OCI-LY1 (cell line): ENCODE data around the gene TRIM25.

Source experiments
- H2AFZ ChIP-seq: fragments of 200-600 bp; sonication (generic), shearing (Covaris generic); 2 replicates; pipeline ENCODE4 v1.6.0; 2014; ENCODE audit warnings: antibody characterized with exemption, mild to moderate bottlenecking, low read length
- H3F3A ChIP-seq: fragments of 200-600 bp; sonication (generic), shearing (Covaris generic); 2 replicates; pipeline ENCODE4 v1.6.0; 2014; ENCODE audit warnings: mild to moderate bottlenecking, antibody characterized with exemption, low read length, moderate library complexity; ENCODE audit not compliant: insufficient read depth
- H3K27ac ChIP-seq: fragments of 200-600 bp; sonication (generic); 2 replicates; pipeline ENCODE4 v1.5.1; 2014; ENCODE audit warnings: low read length, mixed run types, mild to moderate bottlenecking, low read depth; ENCODE audit not compliant: poor library complexity, severe bottlenecking
- H3K27me3 ChIP-seq: fragments of 200-600 bp; sonication (generic); 2 replicates; pipeline ENCODE4 v1.6.0; 2014; ENCODE audit warnings: antibody characterized with exemption, mild to moderate bottlenecking, low read length, moderate library complexity; ENCODE audit not compliant: insufficient read depth
- H3K36me3 ChIP-seq: fragments of 200-600 bp; sonication (generic); 2 replicates; pipeline ENCODE4 v1.6.1; 2014; ENCODE audit warnings: mild to moderate bottlenecking, antibody characterized with exemption, low read length, moderate library complexity, mixed read lengths; ENCODE audit not compliant: insufficient read depth
- H3K4me1 ChIP-seq: fragments of 200-600 bp; sonication (generic); 2 replicates; pipeline ENCODE4 v1.5.1; 2014; ENCODE audit warnings: mild to moderate bottlenecking, low read length, moderate library complexity; ENCODE audit not compliant: insufficient read depth, severe bottlenecking
- H3K4me2 ChIP-seq: fragments of 200-600 bp; sonication (generic), shearing (Covaris generic); 2 replicates; pipeline ENCODE4 v1.6.1; 2014; ENCODE audit warnings: low read length
- H3K4me3 ChIP-seq: fragments of 200-600 bp; sonication (generic); 2 replicates; pipeline ENCODE4 v1.5.1; 2014; ENCODE audit warnings: low read length, low read depth, mild to moderate bottlenecking, mixed read lengths; ENCODE audit not compliant: poor library complexity, severe bottlenecking
- H3K79me2 ChIP-seq: fragments of 200-600 bp; shearing (Covaris generic); 2 replicates; pipeline ENCODE4 v1.6.1; 2016; ENCODE audit warnings: mixed run types, low read length, mixed read lengths; ENCODE audit not compliant: insufficient read depth
- H3K9ac ChIP-seq: fragments of 200-600 bp; sonication (generic), shearing (Covaris generic); 2 replicates; pipeline ENCODE4 v1.6.1; 2014; ENCODE audit warnings: mild to moderate bottlenecking, low read length, mixed read lengths
- H3K9me2 ChIP-seq: fragments of 200-600 bp; sonication (generic), shearing (Covaris generic); 2 replicates; pipeline ENCODE4 v1.6.1; 2014; ENCODE audit warnings: low read depth, mild to moderate bottlenecking, low read length, mixed read lengths
- H3K9me3 ChIP-seq: fragments of 200-600 bp; shearing (Covaris generic); 2 replicates; pipeline ENCODE4 v1.6.1; 2014; ENCODE audit warnings: low read length, mixed read lengths
- H4K20me1 ChIP-seq: fragments of 200-600 bp; sonication (generic), shearing (Covaris generic); 2 replicates; pipeline ENCODE4 v1.6.0; 2016; ENCODE audit warnings: mild to moderate bottlenecking, low read length; ENCODE audit not compliant: insufficient read depth
- CTCF ChIP-seq: fragments of 200-600 bp; sonication (generic), shearing (Covaris generic); IDR thresholded peaks from 2 replicates; pipeline ENCODE4 v1.5.1; 2017; ENCODE audit warnings: mild to moderate bottlenecking, antibody characterized with exemption, low read length, moderate library complexity, mixed read lengths
- EZH2 ChIP-seq: fragments of 200-600 bp; sonication (generic), shearing (Covaris generic); IDR thresholded peaks from 2 replicates; pipeline ENCODE4 v1.8.0; 2017; ENCODE audit warnings: borderline replicate concordance, mixed run types, mild to moderate bottlenecking, antibody characterized with exemption, low read length, moderate library complexity, mixed read lengths

TRIM25 gene

GRCh38 chr17:56890906-56891674, 22.8 kb downstream of the TRIM25 start:
- no peaks in the 10 kb centered on the region for H3F3A ChIP-seq
- H3K27ac ChIP-seq = no peak overlapping the region
- peaks cover 88% of the 10 kb centered on the region for H3K36me3 ChIP-seq
- H3K4me2 ChIP-seq = no peak overlapping the region
- no peaks in the 10 kb centered on the region for H4K20me1 ChIP-seq
- peaks cover 3% of the 10 kb centered on the region; the same call in 1 of the 2 replicates for H3K9me3 ChIP-seq
- no peak overlapping the region for H3K4me3 ChIP-seq
- TF ChIP-seq CTCF = no peak
- TF ChIP-seq EZH2 = no peak
- no peaks in the 10 kb centered on the region for H3K79me2 ChIP-seq
- no peaks in the 10 kb centered on the region for H3K4me1 ChIP-seq
- H3K27me3 ChIP-seq = no peaks in the 10 kb centered on the region
- no peak overlapping the region for H2AFZ ChIP-seq
- H3K9ac ChIP-seq = no peak overlapping the region
- H3K9me2 ChIP-seq = no peaks in the 10 kb centered on the region

GRCh38 chr17:56890390-56890789, 23.5 kb downstream of the TRIM25 start:
- Histone ChIP-seq H3K4me2 (no peak overlapping the region), H3K4me1 (no peaks in the 10 kb centered on the region), H3K36me3 (peaks cover 82% of the 10 kb centered on the region), H3K79me2 (no peaks in the 10 kb centered on the region), H4K20me1 (no peaks in the 10 kb centered on the region), H2AFZ (no peak overlapping the region), H3K27ac (no peak overlapping the region), H3K27me3 (no peaks in the 10 kb centered on the region), H3K9ac (no peak overlapping the region), H3K9me2 (no peaks in the 10 kb centered on the region), H3F3A (no peaks in the 10 kb centered on the region), H3K4me3 (no peak overlapping the region), H3K9me3 (peaks cover 3% of the 10 kb centered on the region; the same call in 1 of the 2 replicates)
- no peak for TF ChIP-seq CTCF
- no peak for TF ChIP-seq EZH2

GRCh38 chr17:56887552-56888467, 26.0 kb downstream of the TRIM25 start:
- no peak for TF ChIP-seq EZH2
- TF ChIP-seq CTCF = no peak
- Histone ChIP-seq H3K9me3 (peaks cover 3% of the 10 kb centered on the region; the same call in 1 of the 2 replicates), H3K36me3 (peaks cover 58% of the 10 kb centered on the region)

More at GRCh38 chr17:56887552-56888467, 26.0 kb downstream of the TRIM25 start:
- H3K9me2 ChIP-seq = no peaks in the 10 kb centered on the region
- no peak overlapping the region for H3K4me3 ChIP-seq
- no peaks in the 10 kb centered on the region for H3F3A ChIP-seq
- no peaks in the 10 kb centered on the region for H3K4me1 ChIP-seq
- H3K27me3 ChIP-seq = no peaks in the 10 kb centered on the region
- H3K9ac ChIP-seq = no peak overlapping the region
- no peak overlapping the region for H3K4me2 ChIP-seq
- no peaks in the 10 kb centered on the region for H4K20me1 ChIP-seq
- no peak overlapping the region for H2AFZ ChIP-seq
- H3K79me2 ChIP-seq = no peaks in the 10 kb centered on the region
- H3K27ac ChIP-seq = no peak overlapping the region
